ENCODE measurements around the gene ING1. TPM values are rescaled to one million over a fixed set of nuclear protein-coding genes. Genes with fewer than 3 reads are reported as not detected.
"Not testable (repeated sequence)": the region's sequence is repeated elsewhere in the genome, so short reads cannot be mapped to it uniquely, and the experiment has no call there.

The ING1 gene
- total and polyA plus RNA-seq, 12 donors: 4.3 to 28.6 (median 8.9) TPM

- 79 to 86% (median 83%) methylated on average over 20 to 23 of the region's 23 CpGs for WGBS, 4 donors
- intact Hi-C loops (cut with DNase I): no loop called here
- H3K9me3 ChIP-seq (replicated peaks in 1 of 3): no peaks in the 10 kb centered on the region
- no peak overlapping the region for H3K4me3 ChIP-seq
- no peak overlapping the region for H3K27ac ChIP-seq
- peaks cover 0 to 46% of the 10 kb centered on the region in 2 donors for H3K36me3 ChIP-seq (replicated peaks in 1 of 2)
- H3K4me1 ChIP-seq (replicated peaks in 1 of 2): no peaks in the 10 kb centered on the region
- no peak for TF ChIP-seq POLR2A (IDR thresholded peaks at IDR 0.05)
- no peak for TF ChIP-seq CTCF (IDR thresholded peaks at IDR 0.05)
- no peaks in the 10 kb centered on the region for H3K27me3 ChIP-seq
- peak in 1 of 7 donors; percentile 56 for DNase-seq
Observed at GRCh38 chr13:110665491-110666254, 47.8 kb upstream of the ING1 start.

DNA sequence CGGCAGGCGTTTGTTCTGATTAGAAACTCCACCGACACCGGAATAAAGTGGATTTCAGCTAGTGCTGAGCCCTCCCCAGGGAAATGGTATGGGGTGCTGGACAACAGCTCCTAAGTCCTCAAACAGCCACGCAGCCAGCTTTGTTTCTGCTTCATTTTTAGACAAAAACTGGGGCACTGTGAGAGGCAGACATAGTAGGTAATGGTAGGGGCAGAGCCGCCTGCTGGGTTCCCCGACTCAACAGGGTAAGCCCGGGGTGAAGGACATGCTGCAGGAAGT is 47.3 kb upstream of the ING1 start:
- Histone ChIP-seq H3K36me3 (replicated peaks in 1 of 2) (peaks cover 0 to 46% of the 10 kb centered on the region in 2 donors), H3K9me3 (replicated peaks in 1 of 3) (no peaks in the 10 kb centered on the region), H3K27ac (no peak overlapping the region), H3K27me3 (no peaks in the 10 kb centered on the region), H3K4me3 (no peak overlapping the region), H3K4me1 (replicated peaks in 1 of 2) (no peaks in the 10 kb centered on the region)
- WGBS, 4 donors: 72 to 89% (median 84%) methylated on average over 8 of the region's 8 CpGs
- no peak for DNase-seq
- no peak for TF ChIP-seq POLR2A (IDR thresholded peaks at IDR 0.05)
- TF ChIP-seq CTCF (IDR thresholded peaks at IDR 0.05): no peak
- intact Hi-C loops (cut with DNase I): no loop called here

- Histone ChIP-seq H3K36me3 (replicated peaks in 1 of 2) (peaks cover 0 to 27% of the 10 kb centered on the region in 2 donors), H3K4me3 (no peak overlapping the region), H3K4me1 (replicated peaks in 1 of 2) (no peaks in the 10 kb centered on the region), H3K27me3 (no peaks in the 10 kb centered on the region), H3K27ac (no peak overlapping the region), H3K9me3 (replicated peaks in 1 of 3) (no peaks in the 10 kb centered on the region)
- WGBS, 4 donors: 88 to 97% (median 92%) methylated on average over 9 of the region's 9 CpGs
- peak in 1 of 7 donors; percentile 17 for DNase-seq
- no peak for TF ChIP-seq CTCF (IDR thresholded peaks at IDR 0.05)
- no peak for TF ChIP-seq POLR2A (IDR thresholded peaks at IDR 0.05)
- intact Hi-C loops (cut with DNase I): no loop called here
Observed at GRCh38 chr13:110669036-110669435, 44.5 kb upstream of the ING1 start.

DNA sequence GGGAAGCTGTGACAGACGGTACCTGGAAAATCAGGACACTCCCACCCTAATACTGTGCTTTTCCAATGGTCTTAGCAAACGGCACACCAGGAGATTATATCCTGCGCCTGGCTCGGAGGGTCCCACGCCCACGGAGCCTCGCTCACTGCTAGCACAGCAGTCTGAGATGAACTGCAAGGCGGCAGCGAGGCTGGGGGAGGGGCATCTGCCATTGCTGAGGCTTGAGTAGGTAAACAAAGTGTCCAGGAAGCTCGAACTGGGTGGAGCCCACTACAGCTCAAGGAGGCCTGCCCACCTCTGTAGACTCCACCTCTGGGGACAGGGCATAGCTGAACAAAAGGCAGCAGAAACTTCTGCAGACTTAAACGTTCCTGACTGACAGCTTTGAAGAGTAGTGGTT is 43.7 kb upstream of the ING1 start:
- H3K36me3 ChIP-seq (replicated peaks in 1 of 2): peaks cover 0 to 21% of the 10 kb centered on the region in 2 donors
- intact Hi-C loops (cut with DNase I): not testable (repeated sequence)

More for the DNA sequence above, 43.7 kb upstream of the ING1 start:
- not testable (repeated sequence) for H3K4me3 ChIP-seq; H3K4me1 ChIP-seq (replicated peaks in 1 of 2); H3K27ac ChIP-seq; H3K27me3 ChIP-seq; H3K9me3 ChIP-seq (replicated peaks in 1 of 3)
- DNase-seq: peak in 1 of 7 donors; percentile 44
- 70 to 97% (median 96%) methylated on average over 2 to 11 of the region's 11 CpGs for WGBS, 4 donors

Data from adrenal gland (tissue), 12 donors.